ENCODE results near the gene TSTD2. TPM values are rescaled to one million over a fixed set of nuclear protein-coding genes. Genes with fewer than 3 reads are reported as not detected.

The TSTD2 gene
- polyA plus RNA-seq, 3 donors: 1.2 to 11.4 (median 2.4) TPM

- H3K36me3 Mint-ChIP-seq: no peaks in the 10 kb centered on the region
- peaks cover 2 to 4% (median 2%) of the 10 kb centered on the region in 3 donors for H3K27me3 Mint-ChIP-seq (ENCODE audit: low read depth in 3 of 3)
- no peak overlapping the region for H2AFZ ChIP-seq (ENCODE audit: insufficient read depth, low read depth, low read length, poor library complexity, severe bottlenecking)
- peaks cover 0 to 1% (median 0%) of the 10 kb centered on the region in 7 donors for H3K9me3 Mint-ChIP-seq
- H3K9ac ChIP-seq (ENCODE audit: insufficient read depth, low read length, poor library complexity, severe bottlenecking): no peak overlapping the region
- no peaks in the 10 kb centered on the region for H3K4me1 ChIP-seq (ENCODE audit: control insufficient read depth in 1 of 2, insufficient read depth in 2 of 2, low read length in 2 of 2)
- no peaks in the 10 kb centered on the region for H3K9me3 ChIP-seq (replicated peaks in 1 of 2; ENCODE audit: control insufficient read depth in 1 of 2, insufficient read depth in 1 of 2, low read length in 2 of 2)
- TF ChIP-seq CTCF (IDR thresholded peaks at IDR 0.05): no peak
- no peak overlapping the region for H3K27ac Mint-ChIP-seq
- H3K4me2 ChIP-seq (replicated peaks; ENCODE audit: extremely low read depth, low read length, poor library complexity, severe bottlenecking): no peak overlapping the region
- no peak overlapping the region for H3K4me3 Mint-ChIP-seq
- 98% methylated on average over 4 of the region's 5 CpGs for WGBS (ENCODE audit: insufficient coverage)
- no peaks in the 10 kb centered on the region for H4K20me1 ChIP-seq (ENCODE audit: insufficient read depth, low read length)
- intact Hi-C loops (cut with micrococcal nuclease): no loop called here
- H3K27ac ChIP-seq (ENCODE audit: low read depth in 1 of 2, low read length in 2 of 2): no peak overlapping the region
- H3K79me2 ChIP-seq (ENCODE audit: insufficient read depth, low read length): no peaks in the 10 kb centered on the region
- no peaks in the 10 kb centered on the region for H3K36me3 ChIP-seq (replicated peaks in 1 of 2; ENCODE audit: control insufficient read depth in 1 of 2, insufficient read depth in 2 of 2, low read length in 2 of 2)
- no peak overlapping the region for H3K4me3 ChIP-seq (replicated peaks in 1 of 3; ENCODE audit: low read depth in 2 of 3, low read length in 3 of 3)
- peaks cover 2% of the 10 kb centered on the region for H3K4me1 Mint-ChIP-seq
- H3K27me3 ChIP-seq (ENCODE audit: control insufficient read depth in 2 of 2, insufficient read depth in 2 of 2, low read length in 2 of 2): no peaks in the 10 kb centered on the region
- no peak for DNase-seq
Observed at GRCh38 chr9:97565262-97565661, 67.9 kb downstream of the TSTD2 start.

GRCh38 chr9:97564291-97565175 is 68.6 kb downstream of the TSTD2 start:
- DNase-seq: no peak
- 71% methylated on average over 12 of the region's 14 CpGs for WGBS (ENCODE audit: insufficient coverage)
- Histone ChIP-seq H3K79me2 (ENCODE audit: insufficient read depth, low read length) (no peaks in the 10 kb centered on the region), H3K27ac (ENCODE audit: low read depth in 1 of 2, low read length in 2 of 2) (no peak overlapping the region), H4K20me1 (ENCODE audit: insufficient read depth, low read length) (no peaks in the 10 kb centered on the region), H3K4me3 (replicated peaks in 1 of 3; ENCODE audit: low read depth in 2 of 3, low read length in 3 of 3) (no peak overlapping the region), H2AFZ (ENCODE audit: insufficient read depth, low read depth, low read length, poor library complexity, severe bottlenecking) (no peak overlapping the region), H3K9ac (ENCODE audit: insufficient read depth, low read length, poor library complexity, severe bottlenecking) (no peak overlapping the region), H3K36me3 (replicated peaks in 1 of 2; ENCODE audit: control insufficient read depth in 1 of 2, insufficient read depth in 2 of 2, low read length in 2 of 2) (no peaks in the 10 kb centered on the region), H3K9me3 (replicated peaks in 1 of 2; ENCODE audit: control insufficient read depth in 1 of 2, insufficient read depth in 1 of 2, low read length in 2 of 2) (no peaks in the 10 kb centered on the region), H3K4me1 (ENCODE audit: control insufficient read depth in 1 of 2, insufficient read depth in 2 of 2, low read length in 2 of 2) (no peaks in the 10 kb centered on the region), H3K27me3 (ENCODE audit: control insufficient read depth in 2 of 2, insufficient read depth in 2 of 2, low read length in 2 of 2) (no peaks in the 10 kb centered on the region), H3K4me2 (replicated peaks; ENCODE audit: extremely low read depth, low read length, poor library complexity, severe bottlenecking) (no peak overlapping the region)
- TF ChIP-seq CTCF (IDR thresholded peaks at IDR 0.05): no peak
- Mint-ChIP-seq H3K4me3 (no peak overlapping the region), H3K36me3 (no peaks in the 10 kb centered on the region), H3K9me3 (peaks cover 0 to 1% (median 0%) of the 10 kb centered on the region in 7 donors), H3K27ac (no peak overlapping the region), H3K4me1 (peaks cover 2% of the 10 kb centered on the region), H3K27me3 (ENCODE audit: low read depth in 3 of 3) (peaks cover 2 to 4% (median 2%) of the 10 kb centered on the region in 3 donors)
- intact Hi-C loops (cut with micrococcal nuclease): no loop called here
